HepG2 (cell line): ENCODE results near the gene GBP7. TPM values are rescaled to one million over a fixed set of nuclear protein-coding genes. Genes with fewer than 3 reads are reported as not detected.
A peak's percentile ranks its signal among the peaks of the same experiment; 100 is the strongest.

Experiments used
- AKAP8 ChIP-seq: sonication (generic); formaldehyde crosslinking; IDR thresholded peaks from 2 replicates; pipeline ENCODE4 v1.5.1; 2020; ENCODE audit warnings: mild to moderate bottlenecking, missing genetic modification reagents
- DPF2 ChIP-seq: sonication (generic); formaldehyde crosslinking; IDR thresholded peaks from 2 replicates; pipeline ENCODE4 v1.4.0; 2020; ENCODE audit warnings: mild to moderate bottlenecking, low read depth, missing genetic modification reagents, borderline replicate concordance
- E2F1 ChIP-seq: sonication (generic); formaldehyde crosslinking; IDR thresholded peaks from 2 replicates; pipeline ENCODE4 v1.5.0; 2020; ENCODE audit warnings: missing genetic modification reagents
- E2F2 ChIP-seq: sonication (generic); formaldehyde crosslinking; IDR thresholded peaks from 2 replicates; pipeline ENCODE4 v1.4.0; 2020; ENCODE audit warnings: missing genetic modification reagents, borderline replicate concordance
- EHMT2 ChIP-seq: fragments of 200-600 bp; sonication (generic); IDR thresholded peaks from 2 replicates; pipeline ENCODE4 v1.7.0; 2017; ENCODE audit warnings: antibody characterized with exemption, low read depth, low read length, borderline replicate concordance
- EP300 ChIP-seq, 3 experiments: sonication (generic) in 1 of 3; formaldehyde crosslinking in 1 of 3; IDR thresholded peaks; 2 replicates each; pipeline versions ENCODE4 v1.5.1 to v1.6.1; 2011 to 2020; ENCODE audit warnings: low read depth in 2 of 3, low read length in 2 of 3, borderline replicate concordance in 1 of 3, improper control_type of control experiment in 1 of 3, mild to moderate bottlenecking in 1 of 3, missing genetic modification reagents in 1 of 3, moderate library complexity in 1 of 3
- FOSL1 ChIP-seq: sonication (generic); formaldehyde crosslinking; IDR thresholded peaks from 2 replicates; pipeline ENCODE4 v1.9.0; 2021; ENCODE audit warnings: missing genetic modification reagents, borderline replicate concordance
- FOXK2 ChIP-seq: fragments of 450-650 bp; IDR thresholded peaks from 2 replicates; pipeline ENCODE4 v1.6.1; 2016
- FOXP1 ChIP-seq, 2 experiments: fragments of 450-650 bp in 1 of 2; IDR thresholded peaks; 2 replicates each; pipeline ENCODE4 v1.6.1; 2017 to 2018; ENCODE audit warnings: antibody characterized with exemption in 1 of 2
- JARID2 ChIP-seq: sonication (generic); formaldehyde crosslinking; IDR thresholded peaks from 2 replicates; pipeline ENCODE4 v1.8.1; 2023; ENCODE audit warnings: missing genetic modification reagents, inconsistent platforms; ENCODE audit not compliant: insufficient replicate concordance
- KAT8 ChIP-seq: IDR thresholded peaks from 2 replicates; pipeline ENCODE4 v1.6.1; 2016; ENCODE audit warnings: missing genetic modification reagents, missing compliant biosample characterization
- MXI1 ChIP-seq: IDR thresholded peaks from 3 replicates; pipeline ENCODE4 v1.6.1; 2012; ENCODE audit warnings: low read depth, low read length, inconsistent platforms, borderline replicate concordance
- NFKB2 ChIP-seq: sonication (generic); formaldehyde crosslinking; IDR thresholded peaks from 2 replicates; pipeline ENCODE4 v1.4.0; 2020; ENCODE audit warnings: missing genetic modification reagents, borderline replicate concordance
- NONO ChIP-seq, 2 experiments: fragments of 450-650 bp in 1 of 2; sonication (generic) in 1 of 2; formaldehyde crosslinking in 1 of 2; IDR thresholded peaks in 1 of 2; conservative IDR thresholded peaks in 1 of 2; 2 replicates each; pipeline versions ENCODE4 v1.6.1 to v1.8.0; 2017 to 2022; ENCODE audit warnings: mild to moderate bottlenecking in 1 of 2, missing genetic modification reagents in 1 of 2, moderate library complexity in 1 of 2
- RAD51 ChIP-seq: fragments of 450-650 bp; IDR thresholded peaks from 2 replicates; pipeline ENCODE4 v1.6.1; 2016; ENCODE audit warnings: borderline replicate concordance
- SAP130 ChIP-seq: IDR thresholded peaks from 2 replicates; pipeline ENCODE4 v1.6.1; 2016; ENCODE audit warnings: low read depth
- THYN1 ChIP-seq: sonication (generic); formaldehyde crosslinking; IDR thresholded peaks from 2 replicates; pipeline ENCODE4 v1.8.1; 2023; ENCODE audit warnings: low read depth, mild to moderate bottlenecking, moderate library complexity, missing genetic modification reagents, borderline replicate concordance
- USF2 ChIP-seq, 2 experiments: sonication (generic) in 1 of 2; formaldehyde crosslinking in 1 of 2; IDR thresholded peaks; 2 replicates each; pipeline versions ENCODE4 v1.5.1 to v1.6.1; 2011 to 2020; ENCODE audit warnings: borderline replicate concordance in 1 of 2, low read depth in 1 of 2, low read length in 1 of 2, mild to moderate bottlenecking in 1 of 2, missing genetic modification reagents in 1 of 2, moderate library complexity in 1 of 2
- ZC3H13 ChIP-seq: sonication (generic); formaldehyde crosslinking; IDR thresholded peaks from 2 replicates; pipeline ENCODE4 v1.8.1; 2023; ENCODE audit warnings: mild to moderate bottlenecking, missing genetic modification reagents, moderate library complexity
- ZNF468 ChIP-seq: sonication (generic); formaldehyde crosslinking; IDR thresholded peaks from 2 replicates; pipeline ENCODE4 v1.8.0; 2022; ENCODE audit warnings: mild to moderate bottlenecking, moderate library complexity, missing genetic modification reagents
- ZNF589 ChIP-seq: sonication (generic); formaldehyde crosslinking; conservative IDR thresholded peaks from 2 replicates; pipeline ENCODE4 v1.8.0; 2022; ENCODE audit warnings: mild to moderate bottlenecking, moderate library complexity, missing genetic modification reagents
- ZNF615 ChIP-seq: sonication (generic); formaldehyde crosslinking; IDR thresholded peaks from 2 replicates; pipeline ENCODE4 v1.5.0; 2020; ENCODE audit warnings: mild to moderate bottlenecking, missing genetic modification reagents, borderline replicate concordance
- ZNF75D ChIP-seq: sonication (generic); formaldehyde crosslinking; IDR thresholded peaks from 2 replicates; pipeline ENCODE4 v1.8.1; 2023; ENCODE audit warnings: missing genetic modification reagents, mild to moderate bottlenecking, borderline replicate concordance
- ZNF792 ChIP-seq: IDR thresholded peaks from 2 replicates; pipeline ENCODE4 v1.6.1; 2016
- polyA plus RNA-seq, 8 experiments: library from polyadenylated mRNA; depleted of rRNA in 3 of 8; stranded (reverse) in 7 of 8; unstranded in 1 of 8; fragments of >200 nt; fragmentation: Illumina TruSeq in 4 of 8; extraction: Trizol in 4 of 8; gene quantifications; 2 replicates each; pipeline versions ENCODE4 v1.2.1 to v1.2.3, GENCODE V29; 2011 to 2016; ENCODE audit warnings: low read depth in 4 of 8, missing spikeins in 1 of 8, mixed read lengths in 1 of 8; ENCODE audit not compliant: insufficient read depth in 1 of 8
- total RNA-seq, 5 experiments: library from RNA; depleted of rRNA; stranded (reverse); fragments of >200 nt; fragmentation: Illumina TruSeq; extraction: Trizol; gene quantifications; 2 replicates each; pipeline ENCODE4 v1.2.3, GENCODE V29; 2016; ENCODE audit warnings: low read depth in 1 of 5
- TF ChIP-seq, protein P1 (sequence below): sonication (generic); formaldehyde crosslinking; IDR thresholded peaks from 2 replicates; pipeline ENCODE4 v1.4.0; 2020; ENCODE audit warnings: mild to moderate bottlenecking, missing genetic modification reagents

Gene GBP7
- total and polyA plus RNA-seq, 2 of the 13 experiments (the other 11 are each of a cell fraction or from before 2014, with no cell fraction given), result not detected

DNA sequence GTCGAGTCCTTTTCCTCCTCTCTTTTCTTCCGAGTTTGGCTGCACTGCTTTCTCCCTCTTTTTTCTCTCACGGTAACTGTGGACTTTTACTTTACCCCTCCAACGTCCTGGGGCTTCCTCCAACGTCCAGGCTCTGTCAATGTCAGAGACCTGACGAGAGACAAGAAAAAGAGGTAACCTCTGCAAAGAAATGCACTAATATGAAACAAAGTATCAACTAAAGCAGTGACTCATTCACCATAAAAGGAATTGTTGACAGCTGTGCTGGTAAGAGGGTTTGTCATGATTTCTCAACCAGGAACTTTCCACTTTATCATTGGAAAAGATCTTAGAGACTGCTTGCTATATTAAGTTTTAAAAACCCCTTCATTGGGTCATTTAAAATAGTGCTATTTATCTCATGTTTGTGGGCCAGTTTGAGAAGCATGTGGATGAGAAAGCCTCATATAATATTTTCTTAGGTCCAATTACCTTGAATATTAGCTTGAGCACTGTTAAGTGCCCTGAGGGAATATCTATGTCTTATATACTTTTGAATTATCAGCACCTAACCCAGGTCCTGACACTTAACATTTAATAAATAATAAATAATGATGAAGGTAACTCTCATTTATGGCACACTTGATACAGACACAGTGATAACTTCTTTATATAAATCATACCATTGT, 49.8 kb downstream of the GBP7 start, which contains the start of gene GBP2 (continued):
- TF ChIP-seq DPF2 (CRISPR knock-in tag) (no peak), NFKB2 (CRISPR knock-in tag) (no peak), FOXK2 (no peak), USF2 (IDR thresholded peaks at IDR 0.05; ENCODE audit: low read depth, low read length) (no peak), USF2 (CRISPR knock-in tag; IDR thresholded peaks at IDR 0.05; ENCODE audit: borderline replicate concordance) (peak; percentile 39; the same call in 1 of the 2 replicates), ZNF468 (CRISPR knock-in tag) (no peak), MXI1 (no peak), NONO (IDR thresholded peaks at IDR 0.05) (no peak), NONO (CRISPR knock-in tag; conservative IDR thresholded peaks at IDR 0.05) (no peak), ZNF792 (CRISPR knock-in tag) (0 out of 2 replicates have a peak, but pooled peaks have one; percentile 17), ZNF75D (CRISPR knock-in tag) (no peak), ZC3H13 (CRISPR knock-in tag) (no peak), FOXP1 (IDR thresholded peaks at IDR 0.05) (no peak), FOXP1 (CRISPR knock-in tag; IDR thresholded peaks at IDR 0.05) (0 out of 2 replicates have a peak, but pooled peaks have one; percentile 31), FOSL1 (CRISPR knock-in tag) (peak; percentile 68; the same call in 1 of the 2 replicates), THYN1 (no peak), KAT8 (CRISPR knock-in tag) (peak; percentile 35; the same call in 1 of the 2 replicates), SAP130 (peak; percentile 69), RAD51 (no peak), E2F2 (CRISPR knock-in tag) (no peak), AKAP8 (CRISPR knock-in tag) (no peak), JARID2 (CRISPR knock-in tag) (no peak), E2F1 (no peak), ZNF589 (CRISPR knock-in tag) (no peak), EP300 (IDR thresholded peaks at IDR 0.05; ENCODE audit: low read depth in 2 of 2, low read length in 2 of 2) (no peak), EP300 (CRISPR knock-in tag; IDR thresholded peaks at IDR 0.05; ENCODE audit: borderline replicate concordance) (no peak), EHMT2 (no peak), ZNF615 (CRISPR knock-in tag) (no peak)
- TF ChIP-seq, protein P1, sequence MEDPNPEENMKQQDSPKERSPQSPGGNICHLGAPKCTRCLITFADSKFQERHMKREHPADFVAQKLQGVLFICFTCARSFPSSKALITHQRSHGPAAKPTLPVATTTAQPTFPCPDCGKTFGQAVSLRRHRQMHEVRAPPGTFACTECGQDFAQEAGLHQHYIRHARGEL (CRISPR knock-in tag), result no peak
